ENCODE results near the gene BICDL2.
"Not testable (repeated sequence)": the region's sequence is repeated elsewhere in the genome, so short reads cannot be mapped to it uniquely, and the experiment has no call there.

Gene BICDL2, protein sequence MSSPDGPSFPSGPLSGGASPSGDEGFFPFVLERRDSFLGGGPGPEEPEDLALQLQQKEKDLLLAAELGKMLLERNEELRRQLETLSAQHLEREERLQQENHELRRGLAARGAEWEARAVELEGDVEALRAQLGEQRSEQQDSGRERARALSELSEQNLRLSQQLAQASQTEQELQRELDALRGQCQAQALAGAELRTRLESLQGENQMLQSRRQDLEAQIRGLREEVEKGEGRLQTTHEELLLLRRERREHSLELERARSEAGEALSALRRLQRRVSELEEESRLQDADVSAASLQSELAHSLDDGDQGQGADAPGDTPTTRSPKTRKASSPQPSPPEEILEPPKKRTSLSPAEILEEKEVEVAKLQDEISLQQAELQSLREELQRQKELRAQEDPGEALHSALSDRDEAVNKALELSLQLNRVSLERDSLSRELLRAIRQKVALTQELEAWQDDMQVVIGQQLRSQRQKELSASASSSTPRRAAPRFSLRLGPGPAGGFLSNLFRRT

DNA sequence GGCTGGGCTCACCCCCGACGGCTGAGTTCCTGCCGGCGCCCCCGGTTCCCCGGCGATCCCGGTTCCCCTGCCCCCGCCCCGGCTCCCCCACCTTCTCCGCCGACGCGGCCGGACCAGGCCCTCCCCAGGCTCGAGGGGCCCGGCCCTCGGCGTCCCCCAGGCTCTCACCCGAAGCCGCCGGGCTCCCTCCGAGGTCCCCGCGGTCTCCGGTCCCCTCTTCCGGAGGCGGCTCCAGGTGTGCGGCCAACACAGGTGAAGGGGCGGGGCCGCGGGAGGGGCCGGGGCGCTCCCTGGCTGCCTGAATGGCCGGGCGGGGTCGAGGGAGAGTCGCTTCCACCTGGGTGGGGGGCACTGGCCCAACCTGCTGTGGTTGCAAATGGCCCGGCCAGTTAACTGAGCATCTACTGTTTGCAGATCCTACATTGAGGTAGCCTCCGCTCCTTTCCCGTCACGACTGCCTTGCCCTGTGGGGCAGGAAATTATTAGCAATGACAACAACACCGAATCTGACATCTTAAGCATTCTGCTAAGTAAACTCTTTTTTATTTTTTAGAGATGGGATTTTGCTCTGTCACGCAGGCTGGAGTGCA is at the start of gene BICDL2:
Gene BICDL2, minus strand, starts transcription at position 219 of the 590 bp plus-strand sequence. CDS start 1,448 bp downstream, outside the sequence.
- DNase-seq (ENCODE audit: low read depth) = no peak

GRCh38 chr16:3085868-3086595 is 49.3 kb upstream of the BICDL2 start:
- DNase-seq (ENCODE audit: low read depth) = no peak

DNA sequence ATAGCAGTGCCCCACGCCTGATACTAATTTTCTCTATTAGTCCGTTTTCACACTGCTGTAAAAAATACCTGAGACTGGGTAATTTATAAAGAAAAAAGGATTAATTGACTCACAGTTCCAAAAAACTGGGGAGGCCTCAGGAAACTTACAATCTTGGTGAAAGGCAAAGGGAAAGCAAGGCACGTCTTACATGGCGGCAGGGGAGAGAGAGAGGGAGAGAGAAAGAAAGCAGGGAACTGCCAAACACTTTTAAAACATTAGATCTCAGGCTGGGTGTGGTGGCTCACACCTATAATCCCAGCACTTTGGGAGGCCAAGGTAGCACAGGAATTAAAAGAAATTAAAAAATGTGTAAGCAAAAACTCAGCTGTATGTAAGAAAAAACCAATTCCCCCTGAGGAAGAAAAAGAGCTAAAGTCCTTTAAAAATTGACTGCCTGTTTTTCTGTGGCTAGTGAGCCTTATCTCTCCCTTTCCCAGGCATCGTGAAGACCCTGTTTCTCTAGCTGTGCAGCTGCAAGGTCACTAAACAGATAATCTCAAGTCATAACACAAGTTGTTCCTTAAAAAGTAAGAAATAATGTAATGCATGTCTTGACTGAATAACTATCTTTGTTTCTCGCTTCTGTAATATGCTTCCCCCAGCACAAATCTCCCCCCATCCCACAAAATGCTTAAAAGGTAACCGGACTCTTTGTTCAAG is 48.4 kb upstream of the BICDL2 start:
- no peak for DNase-seq (ENCODE audit: low read depth)

DNA sequence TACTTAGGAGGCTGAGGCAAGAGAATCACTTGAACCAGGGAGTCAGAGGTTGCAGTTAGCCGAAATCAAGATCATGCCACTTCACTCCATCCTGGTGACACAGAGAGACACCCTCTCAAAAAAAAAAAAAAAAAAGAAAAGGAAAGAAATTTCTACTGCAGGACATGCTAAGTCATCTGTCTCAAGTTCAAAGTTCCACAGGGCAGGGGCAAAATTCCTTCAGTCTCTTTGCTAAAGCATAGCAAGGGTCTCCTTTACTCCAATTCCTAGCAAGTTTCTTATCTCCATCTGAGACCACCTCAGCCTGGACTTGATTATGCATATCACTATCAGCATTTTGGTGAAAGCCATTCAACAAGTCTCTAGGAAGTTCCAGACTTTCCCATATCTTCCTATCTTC is 47.7 kb upstream of the BICDL2 start:
- DNase-seq (ENCODE audit: low read depth) = no peak

- not testable (repeated sequence) for DNase-seq (ENCODE audit: low read depth)
Measured at GRCh38 chr16:3083408-3083807, 46.7 kb upstream of the BICDL2 start.

- not testable (repeated sequence) for DNase-seq (ENCODE audit: low read depth)
Measured at GRCh38 chr16:3081957-3082356, 45.2 kb upstream of the BICDL2 start.

GRCh38 chr16:3080024-3080423 is 43.3 kb upstream of the BICDL2 start:
- no peak for DNase-seq (ENCODE audit: low read depth)

DNA sequence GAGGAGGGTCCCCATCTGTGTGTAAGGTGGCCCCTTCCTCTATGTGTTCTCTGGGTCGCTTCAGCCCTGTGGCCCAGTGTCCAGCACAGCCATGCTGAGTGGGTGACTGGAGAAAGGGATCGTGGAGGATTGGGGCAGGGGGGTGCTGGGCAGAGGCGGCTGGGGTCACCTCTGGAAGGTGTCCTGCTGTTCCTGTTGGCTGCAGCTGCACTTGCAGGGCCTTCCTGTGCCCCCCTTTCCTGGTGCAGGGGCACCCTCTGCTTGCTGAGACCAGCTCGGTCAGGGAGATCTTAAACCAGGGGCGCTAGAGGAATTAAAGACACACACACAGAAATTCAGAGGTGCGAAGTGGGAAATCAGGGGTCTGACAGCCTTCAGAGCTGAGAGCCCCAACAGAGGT is 39.8 kb upstream of the BICDL2 start:
- DNase-seq (ENCODE audit: low read depth) = no peak

GRCh38 chr16:3075946-3076345 is 39.2 kb upstream of the BICDL2 start:
- not testable (repeated sequence) for DNase-seq (ENCODE audit: low read depth)

- DNase-seq (ENCODE audit: low read depth) = no peak
Measured at GRCh38 chr16:3075523-3075915, 38.8 kb upstream of the BICDL2 start.

DNA sequence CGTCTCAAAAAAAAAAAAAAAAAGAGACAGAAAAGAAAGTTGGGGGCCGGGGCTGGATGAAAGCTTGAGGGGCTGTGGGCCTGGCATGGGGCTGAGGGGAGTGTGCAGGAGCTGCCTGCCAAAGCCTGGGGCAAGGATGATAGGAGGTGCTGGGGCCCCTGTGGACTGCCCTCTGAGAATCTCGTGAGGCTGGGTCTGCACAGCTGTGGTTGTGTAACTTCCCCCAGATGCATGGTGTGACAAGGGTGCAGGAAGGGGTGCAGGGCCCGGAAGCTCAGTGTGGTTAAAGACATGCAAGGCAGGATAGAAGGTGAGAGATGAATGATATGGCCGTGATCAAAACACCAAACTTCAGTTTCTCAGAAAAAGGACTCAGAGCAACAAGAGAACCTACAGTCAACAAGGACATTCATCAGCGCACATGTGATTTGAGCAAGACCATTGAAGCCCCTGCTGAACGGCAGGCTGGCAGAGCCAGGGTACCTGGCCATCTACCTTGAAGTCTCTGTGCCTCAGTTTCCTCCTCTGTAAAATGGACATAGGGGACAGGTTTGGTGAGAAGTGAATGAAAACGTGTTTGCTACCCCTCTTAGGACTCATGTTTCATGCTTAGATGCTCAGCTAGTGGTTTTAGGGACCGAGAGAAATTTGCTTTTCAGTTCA is 38.2 kb upstream of the BICDL2 start:
- DNase-seq (ENCODE audit: low read depth) = no peak

GRCh38 chr16:3073448-3073847 is 36.7 kb upstream of the BICDL2 start:
- no peak for DNase-seq (ENCODE audit: low read depth)

DNA sequence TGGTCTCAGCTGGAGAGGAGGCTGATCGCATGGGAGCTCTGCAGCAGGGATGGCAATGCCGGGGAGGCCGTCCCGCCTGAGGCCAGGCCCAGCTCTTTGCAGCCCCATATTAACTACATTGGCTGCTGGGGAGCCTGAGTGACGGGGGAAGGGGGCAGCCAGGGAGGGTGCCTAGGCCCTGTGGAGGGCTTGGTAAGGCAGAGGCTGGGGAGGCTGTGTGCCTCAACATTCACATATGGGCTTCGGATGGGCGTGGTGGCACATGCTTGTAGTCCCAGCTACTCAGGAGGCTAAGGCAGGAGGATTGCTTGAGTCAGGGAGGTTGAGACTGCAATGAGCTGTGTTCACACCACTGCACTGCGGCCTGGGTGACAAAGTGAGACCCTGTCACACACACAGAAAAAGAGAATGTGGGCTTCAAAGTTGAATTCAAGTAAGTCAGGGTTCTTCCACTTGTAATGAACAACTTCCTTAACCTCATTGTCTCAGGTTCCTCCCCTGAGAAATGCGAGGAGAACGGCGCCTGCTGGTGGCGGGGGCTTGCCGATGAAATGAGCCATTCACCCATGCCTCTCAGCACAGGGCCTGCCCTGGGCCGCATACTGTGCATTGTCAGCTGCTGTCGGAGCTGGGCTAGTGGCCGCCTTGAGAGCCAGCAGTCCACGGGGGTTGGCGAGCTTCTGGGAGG is 36.0 kb upstream of the BICDL2 start:
- not testable (repeated sequence) for DNase-seq (ENCODE audit: low read depth)

DNA sequence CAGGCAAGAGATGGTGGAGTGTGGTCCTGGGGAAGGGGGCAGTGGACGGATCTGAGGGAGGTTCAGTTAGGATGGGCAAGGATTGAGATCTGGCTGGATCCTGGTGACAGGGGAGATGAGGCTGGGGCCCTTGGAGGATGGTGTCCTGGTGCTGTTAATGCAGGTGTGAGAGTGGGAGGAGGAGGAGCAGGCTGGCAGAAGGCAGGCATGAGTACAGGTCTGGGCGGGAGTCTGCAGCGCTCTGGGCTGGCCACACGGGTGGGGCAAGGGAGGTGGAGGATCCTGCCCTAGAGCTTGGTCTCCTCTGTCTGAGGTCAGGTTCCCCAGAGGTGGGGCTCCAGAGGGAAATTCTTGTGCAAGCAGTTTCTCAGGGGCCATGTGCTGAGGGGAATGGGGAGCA is 35.4 kb upstream of the BICDL2 start:
- not testable (repeated sequence) for DNase-seq (ENCODE audit: low read depth)

GRCh38 chr16:3071655-3072054 is 34.9 kb upstream of the BICDL2 start:
- DNase-seq (ENCODE audit: low read depth) = no peak

GRCh38 chr16:3070608-3071111 is 33.9 kb upstream of the BICDL2 start:
- DNase-seq (ENCODE audit: low read depth) = no peak

DNA sequence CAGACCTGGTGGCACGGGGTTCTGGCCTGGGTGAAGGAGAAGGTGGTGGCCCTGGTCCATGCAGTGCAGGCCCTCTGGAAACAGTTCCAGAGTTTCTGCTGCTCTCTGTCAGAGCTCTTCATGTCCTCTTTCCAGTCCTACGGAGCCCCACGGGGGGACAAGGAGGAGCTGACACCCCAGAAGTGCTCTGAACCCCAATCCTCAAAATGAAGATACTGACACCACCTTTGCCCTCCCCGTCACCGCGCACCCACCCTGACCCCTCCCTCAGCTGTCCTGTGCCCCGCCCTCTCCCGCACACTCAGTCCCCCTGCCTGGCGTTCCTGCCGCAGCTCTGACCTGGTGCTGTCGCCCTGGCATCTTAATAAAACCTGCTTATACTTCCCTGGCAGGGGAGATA is 32.4 kb upstream of the BICDL2 start:
- DNase-seq (ENCODE audit: low read depth) = not testable (repeated sequence)

- DNase-seq (ENCODE audit: low read depth) = no peak
Measured at GRCh38 chr16:3068487-3068886, 31.7 kb upstream of the BICDL2 start.

DNA sequence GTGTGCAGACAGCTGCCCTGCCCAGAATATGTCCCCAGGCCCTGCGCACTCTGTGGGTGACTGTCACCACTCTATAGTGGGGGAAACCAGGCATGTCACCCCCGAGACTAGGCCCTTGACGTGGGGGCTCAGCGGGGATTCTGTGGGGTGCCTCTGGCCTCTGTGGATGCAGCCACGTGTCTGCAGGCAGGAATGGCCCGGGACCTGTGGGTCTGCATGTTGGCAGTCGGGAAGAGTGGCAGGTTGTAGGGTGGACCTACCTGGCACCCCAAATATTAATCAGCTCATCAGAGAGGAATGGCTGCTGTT is 29.6 kb upstream of the BICDL2 start:
- DNase-seq (ENCODE audit: low read depth) = no peak

DNA sequence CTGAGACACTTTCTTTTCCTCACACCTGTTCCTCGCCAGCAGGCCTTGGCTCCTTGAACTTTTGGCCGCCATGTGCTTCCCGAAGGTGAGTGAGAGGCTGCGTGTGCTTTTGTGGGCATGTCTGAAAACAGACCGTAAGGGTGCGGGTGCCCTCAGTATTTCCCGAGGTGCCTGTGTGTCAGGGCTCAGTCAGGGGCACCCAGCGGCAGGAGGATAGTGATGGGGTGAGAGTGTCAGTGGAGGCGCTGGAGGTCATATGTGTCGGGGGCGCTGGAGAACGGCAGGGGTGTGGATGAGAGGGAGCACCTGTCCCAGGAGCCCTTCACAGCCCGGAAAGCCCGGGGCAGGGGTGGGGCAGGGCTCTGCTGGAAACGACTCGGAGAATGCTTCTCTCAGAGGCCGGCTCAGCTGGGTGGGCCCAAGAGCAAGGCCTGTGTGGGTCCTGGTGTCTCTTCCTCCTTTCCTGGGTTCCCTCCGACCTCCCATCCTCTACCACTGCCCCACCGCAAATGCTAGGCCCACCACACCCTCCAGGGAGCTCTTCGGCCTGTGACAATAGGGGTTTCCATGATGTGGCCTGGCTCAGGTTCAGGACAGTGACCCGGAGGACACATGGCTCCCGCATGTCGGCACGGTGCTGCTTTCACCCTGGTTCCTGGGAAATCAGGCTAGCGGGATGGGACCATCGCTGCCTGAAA is 29.1 kb upstream of the BICDL2 start:
- DNase-seq (ENCODE audit: low read depth) = no peak

Measured in stimulated activated CD8-positive, alpha-beta memory T cell treated with anti-CD3 and anti-CD28 coated beads, Interleukin-7, amount 100 ng/mL, for 24 hours (primary cell).